Gastroesophageal sphincter (tissue), 4 donors: Measurements from ENCODE around the gene NME4. TPM values are rescaled to one million over a fixed set of nuclear protein-coding genes. Genes with fewer than 3 reads are reported as not detected.

Experiments used
- ATAC-seq: fragments of 150-250 bp; one replicate; pipeline ENCODE4 v1.9.1; 2016; ENCODE audit warnings: mild to moderate bottlenecking, moderate library complexity
- H3K27ac ChIP-seq, 4 donors: fragments of 200-600 bp; sonication (generic) in 3 of 4; 1 replicate in 3 of 4; 2 replicates in 1 of 4; pipeline ENCODE4 v1.5.1; 2016 to 2019
- H3K27me3 ChIP-seq: fragments of 200-600 bp; sonication (generic); one replicate; pipeline ENCODE4 v1.5.1; 2019
- H3K36me3 ChIP-seq, 2 donors: fragments of 200-600 bp; sonication (generic); one replicate each; pipeline ENCODE4 v1.5.1; 2019; ENCODE audit warnings: control low read depth in 1 of 2
- H3K4me1 ChIP-seq, 3 donors: fragments of 200-600 bp; sonication (generic); 1 replicate in 2 of 3; 2 replicates in 1 of 3; pipeline ENCODE4 v1.5.1; 2016 to 2019; ENCODE audit warnings: control low read depth in 2 of 3
- H3K4me3 ChIP-seq, 2 donors: fragments of 200-600 bp; sonication (generic); one replicate each; pipeline ENCODE4 v1.5.1; 2019; ENCODE audit warnings: mild to moderate bottlenecking in 1 of 2, moderate library complexity in 1 of 2
- H3K9me3 ChIP-seq, 3 donors: fragments of 200-600 bp; sonication (generic); one replicate each; pipeline ENCODE4 v1.5.1; 2017 to 2019; ENCODE audit warnings: control low read depth in 2 of 3
- EP300 ChIP-seq: sonication (generic); formaldehyde crosslinking; IDR thresholded peaks from one replicate; pipeline ENCODE4 v1.6.1; 2017; ENCODE audit warnings: antibody characterized with exemption, mild to moderate bottlenecking
- POLR2A ChIP-seq, 2 donors: fragments of 450-650 bp; IDR thresholded peaks; one replicate each; pipeline ENCODE4 v1.6.1; 2017; ENCODE audit warnings: antibody characterized with exemption in 2 of 2, mild to moderate bottlenecking in 2 of 2, moderate library complexity in 1 of 2
- POLR2AphosphoS5 ChIP-seq: sonication (generic); formaldehyde crosslinking; IDR thresholded peaks from one replicate; pipeline ENCODE4 v1.6.1; 2017; ENCODE audit warnings: antibody characterized with exemption
- WGBS, 2 donors: methylation state at CpG; one replicate each; pipeline ENCODE4 v1.1.5; 2018; ENCODE audit warnings: low coverage in 1 of 2; 5-methylcytosine and 5-hydroxymethylcytosine counted together
- total RNA-seq, 4 donors: library from RNA; depleted of rRNA; stranded (reverse); fragments of >200 nt; gene quantifications; one replicate each; pipeline ENCODE4 v1.1.0, GENCODE V29; 2016
- TF ChIP-seq, protein P1 (sequence below), 4 experiments: fragments of 200-600 bp in 2 of 4; fragments of 450-650 bp in 2 of 4; sonication (generic) in 1 of 4; IDR thresholded peaks; one replicate each; pipeline ENCODE4 v1.5.1; 2017 to 2019; ENCODE audit warnings: antibody characterized with exemption in 4 of 4, mild to moderate bottlenecking in 2 of 4, moderate library complexity in 2 of 4

Gene NME4
- total RNA-seq, 4 donors from 2014 or later, result 61.1 to 169 (median 136) TPM

DNA sequence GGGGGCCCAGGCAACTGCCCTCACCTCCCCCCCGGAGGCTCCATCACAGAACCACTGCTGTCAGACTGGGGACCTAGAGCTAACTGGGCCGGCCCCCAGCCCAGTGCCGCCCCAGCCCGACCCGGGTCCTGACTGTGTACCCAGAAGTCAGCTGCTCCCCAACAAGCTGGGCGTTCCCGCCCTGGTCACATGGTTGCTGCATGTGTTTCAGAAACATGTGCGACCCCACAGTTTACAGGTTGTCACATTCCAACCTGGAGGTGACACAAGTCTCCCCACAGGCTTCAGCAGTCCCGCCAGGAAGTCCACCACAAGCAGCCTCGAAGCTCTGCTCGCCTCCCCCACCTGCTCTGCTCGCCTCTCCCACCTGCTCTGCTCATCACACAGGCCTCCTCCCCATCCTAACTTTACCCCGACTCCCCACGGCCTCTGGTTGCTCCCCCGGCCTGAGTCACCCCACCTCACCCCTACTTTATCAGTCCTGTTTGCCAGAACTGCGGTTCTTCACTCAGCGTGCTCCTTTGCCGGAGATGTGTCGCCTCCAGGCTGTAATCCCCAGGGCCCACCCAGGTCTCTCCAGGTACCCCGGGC is 27.6 kb upstream of the NME4 start:
- Histone ChIP-seq H3K27me3 (peaks cover 8% of the 10 kb centered on the region), H3K4me1 (peaks cover 0 to 26% (median 17%) of the 10 kb centered on the region in 3 donors), H3K27ac (no peak overlapping the region), H3K9me3 (no peaks in the 10 kb centered on the region), H3K36me3 (peaks cover 0 to 66% of the 10 kb centered on the region in 2 donors), H3K4me3 (peak overlapping the region in 1 of 2 donors; percentile 59)
- TF ChIP-seq EP300, result no peak
- TF ChIP-seq POLR2AphosphoS5, result no peak
- no peak for TF ChIP-seq POLR2A (IDR thresholded peaks at IDR 0.05)
- TF ChIP-seq, protein P1, sequence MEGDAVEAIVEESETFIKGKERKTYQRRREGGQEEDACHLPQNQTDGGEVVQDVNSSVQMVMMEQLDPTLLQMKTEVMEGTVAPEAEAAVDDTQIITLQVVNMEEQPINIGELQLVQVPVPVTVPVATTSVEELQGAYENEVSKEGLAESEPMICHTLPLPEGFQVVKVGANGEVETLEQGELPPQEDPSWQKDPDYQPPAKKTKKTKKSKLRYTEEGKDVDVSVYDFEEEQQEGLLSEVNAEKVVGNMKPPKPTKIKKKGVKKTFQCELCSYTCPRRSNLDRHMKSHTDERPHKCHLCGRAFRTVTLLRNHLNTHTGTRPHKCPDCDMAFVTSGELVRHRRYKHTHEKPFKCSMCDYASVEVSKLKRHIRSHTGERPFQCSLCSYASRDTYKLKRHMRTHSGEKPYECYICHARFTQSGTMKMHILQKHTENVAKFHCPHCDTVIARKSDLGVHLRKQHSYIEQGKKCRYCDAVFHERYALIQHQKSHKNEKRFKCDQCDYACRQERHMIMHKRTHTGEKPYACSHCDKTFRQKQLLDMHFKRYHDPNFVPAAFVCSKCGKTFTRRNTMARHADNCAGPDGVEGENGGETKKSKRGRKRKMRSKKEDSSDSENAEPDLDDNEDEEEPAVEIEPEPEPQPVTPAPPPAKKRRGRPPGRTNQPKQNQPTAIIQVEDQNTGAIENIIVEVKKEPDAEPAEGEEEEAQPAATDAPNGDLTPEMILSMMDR (IDR thresholded peaks at IDR 0.05), result no peak
- no peak for ATAC-seq
- WGBS, 2 donors, result 54 to 73% methylated on average over 6 to 11 of the region's 20 CpGs

DNA sequence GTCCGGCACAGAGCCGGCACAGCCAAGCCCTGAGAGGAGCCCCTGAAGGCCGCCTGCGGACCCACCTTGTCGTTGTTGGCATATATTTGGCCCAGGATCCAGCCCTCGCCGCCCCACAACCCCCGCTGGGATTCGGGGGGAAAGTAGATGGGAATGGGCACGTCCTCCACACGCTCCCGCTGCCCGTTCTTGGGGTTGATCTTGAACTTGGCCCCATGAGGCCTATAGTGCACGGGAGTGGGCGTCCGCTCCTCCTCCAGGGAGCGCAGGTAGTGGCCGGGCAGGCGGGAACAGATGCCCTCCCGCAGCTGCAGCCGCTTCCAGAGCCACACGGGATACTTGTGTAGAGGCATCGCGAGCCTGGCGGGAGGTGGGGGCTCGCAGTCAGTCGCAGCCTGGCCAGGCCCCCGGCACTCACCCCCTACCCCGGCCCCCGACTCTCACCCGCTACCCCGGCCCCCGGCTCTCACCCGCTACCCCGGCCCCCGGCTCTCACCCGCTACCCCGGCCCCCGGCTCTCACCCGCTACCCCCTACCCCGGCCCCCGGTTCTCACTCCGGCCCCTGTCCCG is 27.0 kb upstream of the NME4 start:
- WGBS, 2 donors, result 7% methylated on average over 4 of the region's 44 CpGs; no CpG with 5 or more reads in 1 of the 2 donors
- H3K27ac ChIP-seq, result peak overlapping the region in 3 of 4 donors; percentile 76 to 80 (median 76)

DNA sequence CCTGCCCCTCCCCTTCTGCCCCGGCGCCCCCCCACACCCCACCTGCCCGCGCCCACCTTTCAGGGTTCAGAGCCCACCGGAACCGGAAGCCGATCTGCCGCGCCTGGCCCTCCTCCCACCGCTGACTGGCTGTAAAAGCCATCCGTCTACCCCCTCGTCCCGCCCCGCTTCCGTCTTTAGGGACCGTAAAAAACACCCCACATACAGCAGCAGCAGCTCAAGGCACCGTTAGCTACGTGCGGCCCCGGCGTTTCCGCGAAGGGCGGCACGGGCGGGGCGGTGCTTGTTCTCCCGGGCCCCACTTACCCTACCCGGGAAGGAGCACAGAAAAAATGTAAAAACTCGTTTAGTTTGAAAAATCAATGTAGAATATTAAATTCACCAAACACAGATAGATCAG is 26.6 kb upstream of the NME4 start, which contains the start of gene MRPL28:
TSS of gene MRPL28 (minus strand) at position 96 of the 400 bp plus-strand sequence. CDS start 320 bp downstream, outside the sequence.
- 0% methylated on average over 7 to 13 of the region's 30 CpGs for WGBS, 2 donors

More for the DNA sequence above, 27.0 kb upstream of the NME4 start:
- Histone ChIP-seq H3K4me3 (peak overlapping the region; percentile 46 to 59), H3K4me1 (peaks cover 0 to 26% (median 17%) of the 10 kb centered on the region in 3 donors), H3K36me3 (peaks cover 0 to 72% of the 10 kb centered on the region in 2 donors), H3K27me3 (peaks cover 3% of the 10 kb centered on the region), H3K9me3 (no peaks in the 10 kb centered on the region)
- no peak for ATAC-seq
- TF ChIP-seq, protein P1 (IDR thresholded peaks at IDR 0.05), result no peak
- no peak for TF ChIP-seq POLR2A (IDR thresholded peaks at IDR 0.05)
- no peak for TF ChIP-seq EP300
- TF ChIP-seq POLR2AphosphoS5, result no peak

DNA sequence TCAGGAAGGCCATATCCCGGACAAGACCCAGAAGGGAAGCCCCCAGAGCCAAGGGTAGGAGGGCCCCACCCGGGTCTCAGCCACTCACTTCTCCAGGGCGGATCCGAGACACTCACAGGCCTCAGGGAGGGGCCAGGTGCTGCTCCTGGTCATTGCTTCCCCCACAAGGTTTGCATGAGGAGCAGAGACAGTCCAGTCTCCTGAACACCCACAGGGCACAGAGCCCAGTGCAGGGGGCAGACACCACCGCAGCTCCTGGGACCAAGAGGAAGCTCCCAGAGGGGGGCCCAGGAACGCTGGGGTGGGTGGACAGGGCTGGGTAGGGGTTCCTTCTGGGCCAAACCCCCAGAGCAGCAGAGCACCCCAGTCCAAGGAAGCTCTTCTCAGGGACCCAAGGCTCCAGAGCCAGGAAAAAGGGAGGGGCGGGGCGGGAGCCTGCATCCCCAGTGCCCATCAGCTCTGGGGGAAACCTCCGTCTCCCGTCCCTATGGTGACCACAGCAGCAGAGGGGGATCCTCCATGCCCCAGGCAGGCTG is 26.0 kb upstream of the NME4 start:
- peaks cover 0 to 26% (median 17%) of the 10 kb centered on the region in 3 donors for H3K4me1 ChIP-seq
- H3K9me3 ChIP-seq, result no peaks in the 10 kb centered on the region
- WGBS, 2 donors, result 0% methylated on average over 1 to 2 of the region's 10 CpGs
- H3K4me3 ChIP-seq, result peak overlapping the region in 1 of 2 donors; percentile 59
- TF ChIP-seq, protein P1 (IDR thresholded peaks at IDR 0.05), result no peak
- TF ChIP-seq EP300 (no peak), POLR2A (IDR thresholded peaks at IDR 0.05) (no peak), POLR2AphosphoS5 (no peak)
- no peaks in the 10 kb centered on the region for H3K27me3 ChIP-seq
- H3K27ac ChIP-seq, result peak overlapping the region in 3 of 4 donors; percentile 76 to 80 (median 76)
- ATAC-seq, result no peak
- peaks cover 0 to 82% of the 10 kb centered on the region in 2 donors for H3K36me3 ChIP-seq

More for the DNA sequence above, 26.6 kb upstream of the NME4 start, which contains the start of gene MRPL28:
- Histone ChIP-seq H3K9me3 (no peaks in the 10 kb centered on the region), H3K27ac (peak within 1 kb of the TSS in 3 of 4 donors; percentile 76 to 80 (median 76)), H3K4me3 (peak within 1 kb of the TSS; percentile 46 to 59), H3K4me1 (peaks cover 0 to 26% (median 17%) of the 10 kb centered on the region in 3 donors), H3K36me3 (peaks cover 0 to 77% of the 10 kb centered on the region in 2 donors), H3K27me3 (no peaks in the 10 kb centered on the region)
- no peak for TF ChIP-seq POLR2A (IDR thresholded peaks at IDR 0.05)
- peak; percentile 53 for TF ChIP-seq POLR2AphosphoS5
- peak; percentile 98 for ATAC-seq

DNA sequence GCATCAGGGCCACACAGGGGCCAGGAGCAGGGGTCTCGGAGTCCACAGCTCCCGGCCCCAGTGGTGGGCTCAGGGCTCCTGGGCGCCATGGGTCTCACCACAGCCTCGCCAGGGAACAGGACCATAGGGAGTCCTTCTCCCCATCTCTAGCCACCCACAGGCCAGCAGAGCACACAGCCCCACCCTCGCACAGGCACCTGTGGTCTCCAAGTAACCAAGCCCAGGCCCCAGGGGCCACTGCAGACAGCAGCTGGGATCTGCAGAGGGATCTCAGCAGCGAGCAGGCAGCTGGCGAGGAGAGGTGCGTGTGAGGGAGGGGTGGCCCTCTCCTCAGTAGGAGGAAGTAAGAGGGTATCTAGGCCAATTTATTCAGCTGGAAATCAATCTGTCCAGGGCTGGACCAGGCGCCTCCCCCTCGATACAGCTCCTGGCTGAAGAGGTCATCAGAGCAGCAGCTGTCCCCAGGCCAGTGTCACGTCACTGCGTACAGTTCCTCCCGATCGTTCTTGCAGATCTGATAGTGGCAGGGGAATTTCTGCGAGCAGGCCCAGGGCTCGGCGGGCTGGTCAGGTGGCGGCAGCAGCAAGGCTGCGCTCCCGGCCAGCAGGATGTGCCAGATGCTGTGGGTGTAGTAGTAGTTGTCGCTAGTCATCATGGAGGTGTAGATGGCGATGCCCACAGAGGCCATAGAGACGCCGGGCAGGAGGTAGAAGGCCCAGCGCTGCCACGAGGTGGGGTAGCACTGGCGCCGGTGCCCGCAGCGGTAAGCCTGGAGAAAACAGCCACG is 25.3 kb upstream of the NME4 start:
- TF ChIP-seq POLR2A (IDR thresholded peaks at IDR 0.05), result no peak
- TF ChIP-seq, protein P1 (IDR thresholded peaks at IDR 0.05), result no peak
- no peak for TF ChIP-seq POLR2AphosphoS5
- no peak for TF ChIP-seq EP300
- ATAC-seq, result no peak
- peak overlapping the region in 2 of 4 donors; percentile 76 to 80 for H3K27ac ChIP-seq
- peaks cover 0 to 82% of the 10 kb centered on the region in 2 donors for H3K36me3 ChIP-seq
- no peaks in the 10 kb centered on the region for H3K27me3 ChIP-seq
- peaks cover 0 to 26% (median 17%) of the 10 kb centered on the region in 3 donors for H3K4me1 ChIP-seq
- 95% methylated on average over 6 of the region's 31 CpGs; no CpG with 5 or more reads in 1 of the 2 donors for WGBS, 2 donors
- no peaks in the 10 kb centered on the region for H3K9me3 ChIP-seq
- no peak overlapping the region for H3K4me3 ChIP-seq
